ENCODE data around the gene IL23R. TPM values are rescaled to one million over a fixed set of nuclear protein-coding genes. Genes with fewer than 3 reads are reported as not detected.

IL23R gene
- total and polyA plus RNA-seq, 2 donors (not counting 1 experiment from before 2014, with no cell fraction given), result not detected

GRCh38 chr1:67250051-67250653, 83.9 kb downstream of the IL23R start:
- no peak overlapping the region for H3K27ac ChIP-seq (ENCODE audit: low read length in 2 of 2)
- no peak overlapping the region for H3K4me3 ChIP-seq (ENCODE audit: control extremely low read depth in 1 of 5, extremely low read depth in 1 of 5, insufficient read depth in 1 of 5, low read depth in 2 of 5, low read length in 4 of 5)
- Mint-ChIP-seq H3K4me1 (no peaks in the 10 kb centered on the region), H3K4me3 (no peak overlapping the region), H3K9me3 (ENCODE audit: insufficient read depth) (peaks cover 6% of the 10 kb centered on the region), H3K27ac (no peak overlapping the region), H3K27me3 (peaks cover 15% of the 10 kb centered on the region)
- intact Hi-C loops (cut with micrococcal nuclease), result no loop called here
- no peaks in the 10 kb centered on the region for H3K79me2 ChIP-seq (ENCODE audit: control insufficient read depth, insufficient read depth, low read length)
- H3K4me1 ChIP-seq (ENCODE audit: control insufficient read depth in 2 of 2, insufficient read depth in 2 of 2, low read length in 2 of 2), result no peaks in the 10 kb centered on the region
- ATAC-seq (ENCODE audit: low read depth) (no peak), DNase-seq (no peak)
- H3K9me3 ChIP-seq (ENCODE audit: control extremely low read depth in 1 of 3, control insufficient read depth in 2 of 3, insufficient read depth in 1 of 3, low read length in 2 of 3), result peaks cover 1 to 14% (median 5%) of the 10 kb centered on the region in 3 donors
- no peaks in the 10 kb centered on the region for H3K36me3 ChIP-seq (replicated peaks in 1 of 2; ENCODE audit: control extremely low read depth in 1 of 2, control insufficient read depth in 1 of 2, extremely low read depth in 1 of 2, insufficient read depth in 2 of 2, low read length in 1 of 2)
- H3K4me2 ChIP-seq (replicated peaks; ENCODE audit: low read depth, low read length, poor library complexity, severe bottlenecking), result no peak overlapping the region
- no peak overlapping the region for H3K9ac ChIP-seq (ENCODE audit: low read length)
- WGBS (ENCODE audit: insufficient coverage), result no CpG with 5 or more reads among the region's 2 CpGs
- CTCF ChIA-PET, result no interaction called here
- no peak overlapping the region for H2AFZ ChIP-seq (ENCODE audit: insufficient read depth, low read depth, low read length, poor library complexity, severe bottlenecking)
- POLR2A ChIA-PET, result no interaction called here
- no peaks in the 10 kb centered on the region for H3K27me3 ChIP-seq (replicated peaks in 1 of 4; ENCODE audit: control extremely low read depth in 1 of 4, control insufficient read depth in 3 of 4, insufficient read depth in 4 of 4, low read length in 3 of 4)
- TF ChIP-seq EZH2 (IDR thresholded peaks at IDR 0.05; ENCODE audit: borderline replicate concordance, insufficient read depth, low read depth, low read length, poor library complexity, severe bottlenecking) (no peak), CTCF (IDR thresholded peaks at IDR 0.05) (no peak)
- no peaks in the 10 kb centered on the region for H4K20me1 ChIP-seq (ENCODE audit: control insufficient read depth, insufficient read depth, low read length, poor library complexity, severe bottlenecking)

GRCh38 chr1:67256291-67257172, 90.3 kb downstream of the IL23R start:
- H3K9ac ChIP-seq (ENCODE audit: low read length), result no peak overlapping the region
- Mint-ChIP-seq H3K9me3 (ENCODE audit: insufficient read depth) (no peaks in the 10 kb centered on the region), H3K4me3 (no peak overlapping the region), H3K4me1 (no peaks in the 10 kb centered on the region), H3K27me3 (peaks cover 8% of the 10 kb centered on the region), H3K27ac (no peak overlapping the region)
- CTCF ChIA-PET, result interaction anchor here (1.4 kb wide), 1 partner anchor 244 kb away, joined by 4 read pairs; no protein-coding TSS in a partner anchor
- H3K27me3 ChIP-seq (replicated peaks in 1 of 4; ENCODE audit: control extremely low read depth in 1 of 4, control insufficient read depth in 3 of 4, insufficient read depth in 4 of 4, low read length in 3 of 4), result no peaks in the 10 kb centered on the region
- TF ChIP-seq EZH2 (IDR thresholded peaks at IDR 0.05; ENCODE audit: borderline replicate concordance, insufficient read depth, low read depth, low read length, poor library complexity, severe bottlenecking), result no peak
- TF ChIP-seq CTCF (IDR thresholded peaks at IDR 0.05), result no peak
- intact Hi-C loops (cut with micrococcal nuclease), result no loop called here
- WGBS (ENCODE audit: insufficient coverage), result no CpG with 5 or more reads among the region's 2 CpGs
- H3K79me2 ChIP-seq (ENCODE audit: control insufficient read depth, insufficient read depth, low read length), result no peaks in the 10 kb centered on the region
- H3K4me3 ChIP-seq (ENCODE audit: control extremely low read depth in 1 of 5, extremely low read depth in 1 of 5, insufficient read depth in 1 of 5, low read depth in 2 of 5, low read length in 4 of 5), result no peak overlapping the region
- H3K4me2 ChIP-seq (replicated peaks; ENCODE audit: low read depth, low read length, poor library complexity, severe bottlenecking), result no peak overlapping the region
- H4K20me1 ChIP-seq (ENCODE audit: control insufficient read depth, insufficient read depth, low read length, poor library complexity, severe bottlenecking), result no peaks in the 10 kb centered on the region
- POLR2A ChIA-PET, result no interaction called here
- H3K9me3 ChIP-seq (ENCODE audit: control extremely low read depth in 1 of 3, control insufficient read depth in 2 of 3, insufficient read depth in 1 of 3, low read length in 2 of 3), result no peaks in the 10 kb centered on the region
- ATAC-seq (ENCODE audit: low read depth) (no peak), DNase-seq (no peak)
- no peaks in the 10 kb centered on the region for H3K4me1 ChIP-seq (ENCODE audit: control insufficient read depth in 2 of 2, insufficient read depth in 2 of 2, low read length in 2 of 2)
- H2AFZ ChIP-seq (ENCODE audit: insufficient read depth, low read depth, low read length, poor library complexity, severe bottlenecking), result no peak overlapping the region
- H3K27ac ChIP-seq (ENCODE audit: low read length in 2 of 2), result no peak overlapping the region
- no peaks in the 10 kb centered on the region for H3K36me3 ChIP-seq (replicated peaks in 1 of 2; ENCODE audit: control extremely low read depth in 1 of 2, control insufficient read depth in 1 of 2, extremely low read depth in 1 of 2, insufficient read depth in 2 of 2, low read length in 1 of 2)
